Measurements from ENCODE around the gene PAXIP1.
"Not testable (repeated sequence)": the region's sequence is repeated elsewhere in the genome, so short reads cannot be mapped to it uniquely, and the experiment has no call there.

PAXIP1 gene

GRCh38 chr7:155003092-155003375 is at the start of gene PAXIP1:
Gene PAXIP1 (minus strand): TSS chr7:155003124. CDS start chr7:155002929, 195 bp downstream.
- peak; percentile 78 for DNase-seq (ENCODE audit: low read depth)
- no peak for TF ChIP-seq CTCF (IDR thresholded peaks at IDR 0.05; ENCODE audit: insufficient read depth, low read depth, low read length, missing control alignments)
- peak within 1 kb of the TSS; percentile 80 for H3K4me3 ChIP-seq (ENCODE audit: low read depth, low read length)

- no peak overlapping the region for H3K4me3 ChIP-seq (ENCODE audit: low read depth, low read length)
- no peak for DNase-seq (ENCODE audit: low read depth)
- no peak for TF ChIP-seq CTCF (IDR thresholded peaks at IDR 0.05; ENCODE audit: insufficient read depth, low read depth, low read length, missing control alignments)
Measured at GRCh38 chr7:155051355-155051754, 48.4 kb upstream of the PAXIP1 start.

- TF ChIP-seq CTCF (IDR thresholded peaks at IDR 0.05; ENCODE audit: insufficient read depth, low read depth, low read length, missing control alignments): no peak
- no peak overlapping the region for H3K4me3 ChIP-seq (ENCODE audit: low read depth, low read length)
- no peak for DNase-seq (ENCODE audit: low read depth)
Measured at GRCh38 chr7:155048006-155048405, 45.1 kb upstream of the PAXIP1 start.

- DNase-seq (ENCODE audit: low read depth): no peak
- no peak overlapping the region for H3K4me3 ChIP-seq (ENCODE audit: low read depth, low read length)
- TF ChIP-seq CTCF (IDR thresholded peaks at IDR 0.05; ENCODE audit: insufficient read depth, low read depth, low read length, missing control alignments): no peak
Measured at GRCh38 chr7:155043756-155044155, 40.8 kb upstream of the PAXIP1 start.

GRCh38 chr7:155038335-155038734 is 35.4 kb upstream of the PAXIP1 start:
- H3K4me3 ChIP-seq (ENCODE audit: low read depth, low read length): no peak overlapping the region
- no peak for DNase-seq (ENCODE audit: low read depth)
- TF ChIP-seq CTCF (IDR thresholded peaks at IDR 0.05; ENCODE audit: insufficient read depth, low read depth, low read length, missing control alignments): no peak

GRCh38 chr7:155034495-155034894 is 31.6 kb upstream of the PAXIP1 start:
- not testable (repeated sequence) for H3K4me3 ChIP-seq (ENCODE audit: low read depth, low read length); DNase-seq (ENCODE audit: low read depth)

- no peak for TF ChIP-seq CTCF (IDR thresholded peaks at IDR 0.05; ENCODE audit: insufficient read depth, low read depth, low read length, missing control alignments)
- no peak for DNase-seq (ENCODE audit: low read depth)
- H3K4me3 ChIP-seq (ENCODE audit: low read depth, low read length): no peak overlapping the region
Measured at GRCh38 chr7:155032978-155033377, 30.1 kb upstream of the PAXIP1 start.

GRCh38 chr7:155027879-155028278 is 25.0 kb upstream of the PAXIP1 start:
- H3K4me3 ChIP-seq (ENCODE audit: low read depth, low read length): no peak overlapping the region
- TF ChIP-seq CTCF (IDR thresholded peaks at IDR 0.05; ENCODE audit: insufficient read depth, low read depth, low read length, missing control alignments): no peak
- DNase-seq (ENCODE audit: low read depth): no peak
